ENCODE results near the gene PDGFA.

PDGFA gene

DNA sequence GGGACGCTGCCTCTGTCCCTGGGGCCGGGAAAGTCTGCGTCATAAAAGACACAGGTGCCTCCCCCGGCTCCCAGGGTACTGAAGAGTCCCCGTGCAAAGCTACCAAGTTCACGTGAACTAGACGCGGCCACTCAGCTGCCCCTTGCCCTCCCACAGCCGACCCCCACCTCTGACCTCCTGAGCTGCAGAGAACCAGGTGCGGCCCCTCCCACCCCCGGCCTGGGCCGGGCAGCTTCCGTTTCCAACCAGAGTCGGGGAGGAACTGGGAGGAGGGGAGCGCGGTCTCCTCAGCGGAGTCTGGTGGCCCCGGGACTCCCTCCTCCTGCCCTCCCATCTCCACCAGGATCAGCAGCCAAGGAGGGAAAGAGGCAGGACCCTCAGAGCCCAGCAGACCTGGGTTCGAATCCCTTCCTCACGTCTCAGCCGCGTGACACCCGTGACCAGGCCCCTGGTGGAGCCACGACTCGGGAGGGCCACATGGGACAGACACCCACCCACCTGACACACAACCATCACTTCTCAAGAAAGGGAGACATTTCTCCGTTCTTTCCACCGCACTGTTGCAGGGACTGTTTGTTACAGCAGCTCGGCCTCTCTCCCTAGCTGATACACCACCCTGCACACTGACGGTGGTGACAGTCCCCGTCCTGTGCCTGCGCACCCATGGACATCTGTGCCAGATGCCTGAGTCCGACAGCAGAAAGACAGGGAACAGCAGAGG is 37.4 kb upstream of the PDGFA start:
- no peak overlapping the region; the same call in 1 of the 2 replicates for H3K27ac ChIP-seq (ENCODE audit: low read length)
- TF ChIP-seq EZH2 (IDR thresholded peaks at IDR 0.05; ENCODE audit: borderline replicate concordance, low read depth, low read length, severe bottlenecking), result no peak
- TF ChIP-seq, protein P1, sequence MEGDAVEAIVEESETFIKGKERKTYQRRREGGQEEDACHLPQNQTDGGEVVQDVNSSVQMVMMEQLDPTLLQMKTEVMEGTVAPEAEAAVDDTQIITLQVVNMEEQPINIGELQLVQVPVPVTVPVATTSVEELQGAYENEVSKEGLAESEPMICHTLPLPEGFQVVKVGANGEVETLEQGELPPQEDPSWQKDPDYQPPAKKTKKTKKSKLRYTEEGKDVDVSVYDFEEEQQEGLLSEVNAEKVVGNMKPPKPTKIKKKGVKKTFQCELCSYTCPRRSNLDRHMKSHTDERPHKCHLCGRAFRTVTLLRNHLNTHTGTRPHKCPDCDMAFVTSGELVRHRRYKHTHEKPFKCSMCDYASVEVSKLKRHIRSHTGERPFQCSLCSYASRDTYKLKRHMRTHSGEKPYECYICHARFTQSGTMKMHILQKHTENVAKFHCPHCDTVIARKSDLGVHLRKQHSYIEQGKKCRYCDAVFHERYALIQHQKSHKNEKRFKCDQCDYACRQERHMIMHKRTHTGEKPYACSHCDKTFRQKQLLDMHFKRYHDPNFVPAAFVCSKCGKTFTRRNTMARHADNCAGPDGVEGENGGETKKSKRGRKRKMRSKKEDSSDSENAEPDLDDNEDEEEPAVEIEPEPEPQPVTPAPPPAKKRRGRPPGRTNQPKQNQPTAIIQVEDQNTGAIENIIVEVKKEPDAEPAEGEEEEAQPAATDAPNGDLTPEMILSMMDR (IDR thresholded peaks at IDR 0.05; ENCODE audit: borderline replicate concordance, extremely low read depth, low read length, poor library complexity, severe bottlenecking), result no peak
- DNase-seq, result no peak
- peaks cover 16% of the 10 kb centered on the region for H4K20me1 ChIP-seq (ENCODE audit: insufficient read depth, low read length)
- H3K27me3 ChIP-seq (ENCODE audit: insufficient read depth, low read length, poor library complexity), result no peaks in the 10 kb centered on the region
- H3K9ac ChIP-seq (ENCODE audit: low read depth, low read length), result no peak overlapping the region
- H3K4me2 ChIP-seq (ENCODE audit: insufficient read depth, low read length), result no peak overlapping the region
- no peak overlapping the region for H3K4me3 ChIP-seq (ENCODE audit: low read depth in 1 of 2, low read length in 2 of 2)
- no peaks in the 10 kb centered on the region for H3K9me3 ChIP-seq (ENCODE audit: insufficient read depth, low read length, severe bottlenecking)
- peaks cover 32% of the 10 kb centered on the region for H3K36me3 ChIP-seq (ENCODE audit: insufficient read depth, low read length)
- H3K79me2 ChIP-seq (ENCODE audit: insufficient read depth, low read length), result no peaks in the 10 kb centered on the region
- no peaks in the 10 kb centered on the region for H3K4me1 ChIP-seq (ENCODE audit: insufficient read depth, low read length)
- no peak overlapping the region for H2AFZ ChIP-seq (ENCODE audit: low read depth, low read length)
- ATAC-seq (ENCODE audit: insufficient read depth, low read depth), result no peak

DNA sequence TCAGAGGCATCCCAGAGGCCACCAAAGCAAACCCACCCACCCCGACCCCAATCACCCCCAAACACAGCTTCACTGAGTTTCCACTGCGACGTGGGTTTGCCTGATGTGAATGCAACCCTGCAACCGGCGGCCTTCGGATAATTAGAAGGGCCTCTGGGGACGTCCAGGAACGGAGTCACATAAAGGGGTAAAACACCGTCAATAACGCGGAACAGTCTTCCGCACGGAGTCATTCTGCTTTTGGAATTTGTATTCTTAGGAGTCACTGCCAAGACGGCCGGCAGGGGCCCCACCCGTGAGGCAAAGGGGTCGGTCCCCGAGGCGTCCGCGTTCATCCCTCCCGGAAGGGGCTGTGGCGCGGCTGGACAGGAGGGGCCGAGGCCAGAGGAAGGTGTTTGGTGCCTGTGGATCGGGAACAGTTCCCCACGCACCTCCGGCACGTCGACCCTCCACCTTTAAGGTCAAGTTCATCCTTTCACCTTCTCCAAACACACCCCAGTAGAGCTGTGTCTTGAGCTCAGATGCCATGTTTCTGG is 36.7 kb upstream of the PDGFA start:
- ATAC-seq (ENCODE audit: insufficient read depth, low read depth), result no peak
- no peaks in the 10 kb centered on the region for H3K79me2 ChIP-seq (ENCODE audit: insufficient read depth, low read length)
- peaks cover 30% of the 10 kb centered on the region for H3K36me3 ChIP-seq (ENCODE audit: insufficient read depth, low read length)
- H3K9me3 ChIP-seq (ENCODE audit: insufficient read depth, low read length, severe bottlenecking), result no peaks in the 10 kb centered on the region
- TF ChIP-seq, protein P1 (IDR thresholded peaks at IDR 0.05; ENCODE audit: borderline replicate concordance, extremely low read depth, low read length, poor library complexity, severe bottlenecking), result no peak
- no peak for TF ChIP-seq EZH2 (IDR thresholded peaks at IDR 0.05; ENCODE audit: borderline replicate concordance, low read depth, low read length, severe bottlenecking)
- H3K9ac ChIP-seq (ENCODE audit: low read depth, low read length), result no peak overlapping the region
- no peak overlapping the region for H3K27ac ChIP-seq (ENCODE audit: low read length)
- DNase-seq, result no peak
- no peaks in the 10 kb centered on the region for H3K4me1 ChIP-seq (ENCODE audit: insufficient read depth, low read length)
- H4K20me1 ChIP-seq (ENCODE audit: insufficient read depth, low read length), result peaks cover 12% of the 10 kb centered on the region
- no peak overlapping the region for H3K4me2 ChIP-seq (ENCODE audit: insufficient read depth, low read length)
- no peaks in the 10 kb centered on the region for H3K27me3 ChIP-seq (ENCODE audit: insufficient read depth, low read length, poor library complexity)
- no peak overlapping the region for H2AFZ ChIP-seq (ENCODE audit: low read depth, low read length)
- H3K4me3 ChIP-seq (ENCODE audit: low read depth in 1 of 2, low read length in 2 of 2), result no peak overlapping the region

DNA sequence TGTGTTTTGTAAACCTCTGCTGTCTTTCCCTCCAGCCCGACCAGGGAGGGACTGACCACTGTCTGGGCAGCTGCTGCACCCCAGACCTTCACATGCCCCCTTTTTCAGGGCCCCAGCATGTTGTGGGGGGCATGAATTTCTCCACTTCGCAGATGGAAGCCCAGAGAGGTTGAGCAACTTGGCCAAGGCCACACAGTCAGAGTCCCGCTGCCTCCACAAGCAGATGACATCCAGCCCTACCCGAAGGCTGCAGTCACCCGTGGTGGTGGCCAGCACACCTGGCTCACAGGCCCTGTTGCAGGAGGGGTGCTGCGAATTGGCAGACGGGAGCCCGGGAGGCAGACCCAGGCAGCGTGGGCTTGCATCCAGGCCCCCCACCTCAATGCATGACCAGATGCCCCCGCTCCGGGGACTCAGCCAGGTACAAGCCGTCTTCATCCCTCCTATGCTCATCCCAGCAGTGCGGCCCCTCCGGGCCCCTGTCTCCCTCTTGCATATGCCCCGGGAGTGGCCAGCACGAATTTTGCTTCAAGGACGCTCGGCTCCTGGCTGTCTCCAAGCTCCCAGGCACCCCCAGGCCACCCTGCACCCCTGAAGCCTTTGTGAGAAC is 36.0 kb upstream of the PDGFA start:
- H3K79me2 ChIP-seq (ENCODE audit: insufficient read depth, low read length), result no peaks in the 10 kb centered on the region
- peaks cover 7% of the 10 kb centered on the region for H4K20me1 ChIP-seq (ENCODE audit: insufficient read depth, low read length)
- ATAC-seq (ENCODE audit: insufficient read depth, low read depth) (no peak), DNase-seq (no peak)
- no peaks in the 10 kb centered on the region for H3K4me1 ChIP-seq (ENCODE audit: insufficient read depth, low read length)
- no peak overlapping the region for H3K9ac ChIP-seq (ENCODE audit: low read depth, low read length)
- H3K4me3 ChIP-seq (ENCODE audit: low read depth in 1 of 2, low read length in 2 of 2), result no peak overlapping the region
- H3K9me3 ChIP-seq (ENCODE audit: insufficient read depth, low read length, severe bottlenecking), result no peaks in the 10 kb centered on the region
- no peak overlapping the region for H3K27ac ChIP-seq (ENCODE audit: low read length)
- TF ChIP-seq, protein P1 (IDR thresholded peaks at IDR 0.05; ENCODE audit: borderline replicate concordance, extremely low read depth, low read length, poor library complexity, severe bottlenecking), result no peak
- no peak for TF ChIP-seq EZH2 (IDR thresholded peaks at IDR 0.05; ENCODE audit: borderline replicate concordance, low read depth, low read length, severe bottlenecking)
- H3K4me2 ChIP-seq (ENCODE audit: insufficient read depth, low read length), result no peak overlapping the region
- H2AFZ ChIP-seq (ENCODE audit: low read depth, low read length), result no peak overlapping the region
- H3K36me3 ChIP-seq (ENCODE audit: insufficient read depth, low read length), result peaks cover 31% of the 10 kb centered on the region
- H3K27me3 ChIP-seq (ENCODE audit: insufficient read depth, low read length, poor library complexity), result no peaks in the 10 kb centered on the region
